Stromal cell of bone marrow (primary cell): ENCODE measurements around the gene NECTIN2.

ENCODE experiments used
- DNase-seq: peaks from one replicate; pipeline ENCODE4 v3.0.0-alpha.2; 2012; ENCODE audit warnings: low read depth

The NECTIN2 gene

DNA sequence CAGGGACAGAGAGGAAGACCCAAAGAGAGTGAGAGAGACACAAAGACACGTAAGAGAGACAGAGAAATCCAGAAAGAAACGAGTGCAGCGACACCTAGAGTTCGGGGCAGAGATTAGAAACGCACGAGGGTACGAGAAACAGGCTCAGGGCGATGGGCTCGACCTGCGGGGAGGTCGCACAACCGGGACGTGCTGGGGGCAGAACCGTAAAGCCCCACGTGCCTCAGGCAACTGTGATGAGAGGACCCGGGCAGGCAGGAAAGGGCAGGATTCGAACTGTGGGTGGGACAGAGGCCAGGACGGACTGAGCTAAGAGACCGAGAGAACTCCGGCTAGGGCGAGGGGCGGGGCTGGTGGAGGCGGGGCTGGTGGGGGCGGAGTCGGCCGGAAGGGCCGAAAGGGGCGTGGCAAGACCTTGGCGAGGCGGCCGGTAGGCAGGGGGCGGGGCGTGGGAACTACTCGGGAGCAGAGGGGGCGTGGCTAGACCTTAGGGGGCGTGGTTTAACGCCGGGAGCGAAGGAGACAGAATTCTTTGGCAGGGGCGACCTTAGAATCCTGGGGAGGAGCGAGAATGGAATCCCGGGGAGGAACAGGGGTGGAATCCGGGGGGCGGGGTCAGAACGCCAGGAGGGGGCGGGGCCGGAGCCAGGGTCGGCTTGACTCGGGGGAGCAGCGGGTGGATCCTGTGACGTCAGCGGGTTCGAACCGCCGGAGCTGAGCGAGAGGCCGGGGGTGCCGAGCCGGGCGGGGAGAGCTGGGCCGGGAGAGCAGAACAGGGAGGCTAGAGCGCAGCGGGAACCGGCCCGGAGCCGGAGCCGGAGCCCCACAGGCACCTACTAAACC is at the start of gene NECTIN2:
TSS of gene NECTIN2 (plus strand) at position 686 of the 843 bp plus-strand sequence. CDS start 229 bp downstream, outside the sequence.
- DNase-seq, result peak; percentile 94

- DNase-seq, result no peak
Measured at GRCh38 chr19:44796701-44797115, 49.4 kb upstream of the NECTIN2 start.

DNA sequence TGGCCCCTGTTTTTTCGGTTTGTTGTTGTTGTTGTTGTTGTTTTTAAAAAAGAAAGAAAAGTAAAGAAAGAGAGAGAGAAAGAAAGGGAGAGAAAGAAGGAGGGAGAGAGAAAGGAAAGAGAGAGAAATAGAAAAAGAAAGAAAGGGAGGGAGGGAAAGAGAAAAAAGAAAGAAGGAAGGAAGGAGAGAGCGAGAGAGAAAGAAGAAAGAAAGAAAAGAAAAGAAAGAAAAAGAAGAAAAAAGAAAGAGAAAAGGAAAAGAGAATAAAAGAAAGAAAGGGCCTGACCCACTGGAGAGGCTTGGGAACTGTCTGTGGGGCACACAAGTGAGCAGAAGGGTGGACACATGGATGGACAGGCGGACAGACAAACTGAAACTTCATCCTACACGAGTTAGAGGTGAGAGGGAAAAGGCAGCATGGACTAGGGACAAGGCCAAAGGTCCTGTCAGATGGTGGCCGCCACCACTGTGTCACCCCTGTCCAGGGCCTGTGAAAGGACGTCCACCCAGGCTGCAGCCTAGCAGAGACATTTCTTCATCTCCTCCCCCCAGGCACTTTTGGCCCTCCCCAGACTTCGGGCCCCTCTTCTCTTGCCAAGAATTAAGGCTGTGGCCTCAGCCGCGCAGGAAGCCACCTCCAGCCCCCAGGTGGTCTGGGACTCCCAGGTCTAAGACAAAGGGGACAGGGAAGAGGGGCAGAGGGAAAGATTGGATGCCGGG is 46.3 kb upstream of the NECTIN2 start:
- DNase-seq, result no peak

GRCh38 chr19:44800461-44800860 is 45.6 kb upstream of the NECTIN2 start:
- peak; percentile 39 for DNase-seq

GRCh38 chr19:44803442-44804428 is 42.4 kb upstream of the NECTIN2 start:
- DNase-seq, result no peak

GRCh38 chr19:44806291-44806690 is 39.8 kb upstream of the NECTIN2 start:
- DNase-seq, result no peak

DNA sequence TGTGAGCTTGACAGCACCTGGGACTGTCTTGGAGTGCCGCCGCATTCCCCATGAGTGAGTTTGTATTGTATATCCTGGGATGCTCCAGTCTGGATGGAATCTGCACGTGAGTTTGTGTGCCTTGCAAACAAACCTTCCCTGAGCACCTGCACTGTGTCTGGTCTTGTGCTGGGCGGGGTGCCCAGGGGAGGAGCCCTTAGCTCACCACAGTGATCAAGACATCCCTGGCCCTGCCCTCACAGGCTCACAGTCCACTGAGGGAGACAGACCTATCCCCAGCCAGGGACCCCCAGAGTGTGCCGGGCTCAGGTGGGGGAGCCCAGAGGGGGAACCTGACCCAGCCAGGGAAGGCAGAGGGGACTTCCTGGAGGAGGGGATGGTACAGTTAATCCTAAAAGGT is 38.9 kb upstream of the NECTIN2 start:
- DNase-seq, result no peak

DNA sequence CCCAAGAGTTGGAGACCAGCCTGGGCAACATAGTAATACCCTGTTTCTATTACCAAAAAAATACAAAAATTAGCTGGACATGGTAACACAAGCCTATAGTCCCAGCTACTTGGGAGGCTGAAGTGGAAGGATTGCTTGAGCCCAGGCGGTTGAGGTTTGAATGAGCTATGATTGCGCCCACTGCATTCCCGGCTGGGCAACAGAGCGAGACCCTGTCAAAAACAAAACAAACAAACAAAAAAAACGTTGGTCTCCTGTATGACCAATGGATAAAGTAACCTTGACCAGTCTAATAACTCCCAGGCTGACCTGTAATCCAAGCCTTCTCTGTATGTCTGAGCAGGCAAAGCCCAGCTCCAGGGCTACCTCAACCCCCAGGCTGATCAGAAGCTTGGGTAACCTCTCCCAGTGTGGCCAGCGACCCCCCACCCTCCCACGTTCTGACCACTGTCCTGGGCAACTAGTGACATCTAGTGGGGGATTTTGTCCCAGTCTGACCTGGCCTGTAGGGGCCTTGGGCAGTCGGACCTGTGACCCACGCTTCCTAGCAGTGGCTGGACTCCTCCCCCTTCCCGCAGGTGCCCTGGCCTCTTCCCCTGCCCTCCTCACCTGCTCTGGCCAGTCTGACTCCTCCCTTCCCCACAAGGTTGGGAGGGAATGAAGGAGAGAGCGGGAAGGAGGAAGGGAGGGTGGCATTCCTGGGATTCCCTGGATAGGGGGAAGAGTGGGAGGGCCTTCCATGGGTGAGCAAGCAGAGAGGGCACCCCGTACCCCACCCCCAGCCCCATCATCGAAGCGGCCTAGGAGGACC is 38.2 kb upstream of the NECTIN2 start:
- DNase-seq, result no peak

DNA sequence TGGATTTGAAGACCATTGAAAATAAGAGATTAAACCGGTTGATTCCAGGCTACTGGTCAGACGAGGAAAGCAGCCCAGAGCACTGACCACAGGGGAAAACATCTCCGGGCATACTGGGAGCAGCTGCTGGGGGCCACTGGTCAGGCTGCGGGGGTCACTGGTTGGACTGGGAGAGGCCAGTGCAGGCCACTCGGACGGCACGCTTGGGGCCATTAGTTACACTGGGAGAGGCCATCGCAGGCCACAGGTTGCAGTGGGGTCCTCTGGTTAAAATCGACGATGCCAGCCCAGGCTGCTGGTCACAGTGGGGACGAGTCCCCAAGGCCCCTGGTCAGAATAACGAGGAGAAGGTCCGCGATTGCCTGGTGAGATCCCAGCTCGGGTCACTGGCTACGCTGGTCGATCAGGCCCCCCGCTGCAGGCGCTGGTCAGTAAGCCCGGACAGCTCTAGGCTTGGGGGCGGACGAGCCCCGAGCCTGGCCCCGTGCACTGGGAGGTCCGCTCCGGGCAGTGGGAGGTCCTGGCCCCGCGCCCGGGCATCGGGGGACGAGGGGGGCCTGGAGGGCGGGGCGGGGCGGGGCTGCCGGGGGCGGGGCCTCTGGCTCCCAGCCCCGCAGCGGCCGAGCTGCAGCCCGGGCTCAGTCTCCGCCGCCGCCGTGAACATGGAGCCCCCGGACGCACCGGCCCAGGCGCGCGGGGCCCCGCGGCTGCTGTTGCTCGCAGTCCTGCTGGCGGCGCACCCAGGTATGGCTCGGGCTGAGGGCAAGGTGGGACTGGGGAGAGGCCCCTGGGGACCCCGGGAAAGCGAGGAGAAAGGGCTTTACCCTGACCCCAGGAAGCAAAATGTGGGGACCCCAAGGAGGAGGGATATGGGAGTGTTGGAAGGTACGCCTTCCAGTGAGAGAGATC is 37.4 kb upstream of the NECTIN2 start, which contains the start of gene BCAM:
TSS of gene BCAM (plus strand) at position 641 of the 909 bp plus-strand sequence. CDS start at position 663, 22 bp downstream.
- peak; percentile 27 for DNase-seq

DNA sequence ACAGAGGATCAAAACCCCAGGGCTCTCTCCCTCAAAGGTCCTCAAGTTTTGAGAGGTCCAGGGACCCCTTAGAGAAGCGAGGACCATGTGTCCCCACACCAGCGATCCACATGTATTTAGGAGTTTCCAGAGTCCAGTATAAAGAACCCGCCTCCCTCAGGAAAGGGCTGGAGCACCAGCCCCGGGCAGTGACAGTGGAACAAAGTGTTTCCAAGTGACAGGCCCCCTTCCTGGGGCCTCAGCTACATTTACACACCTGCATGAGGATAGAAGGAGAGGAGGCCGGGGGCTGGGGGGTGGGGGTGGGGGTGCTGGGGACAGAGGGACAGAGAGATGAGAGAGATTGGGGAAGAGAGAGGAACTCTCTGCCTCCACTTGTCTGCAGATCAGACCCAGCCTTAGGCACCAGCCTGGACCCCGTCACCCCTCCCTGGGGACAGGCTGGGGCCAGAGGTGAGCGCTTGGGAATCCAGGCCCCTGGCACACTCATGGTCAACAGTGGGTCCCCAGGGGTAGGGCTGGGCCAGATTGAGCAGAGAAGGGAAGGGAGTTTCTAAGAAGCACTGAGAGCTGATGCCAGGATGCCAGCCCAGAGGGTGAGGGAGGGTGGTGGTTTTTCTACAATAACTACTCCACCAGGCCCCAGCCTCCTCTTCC is 36.4 kb upstream of the NECTIN2 start:
- no peak for DNase-seq

GRCh38 chr19:44810234-44811121 is 35.6 kb upstream of the NECTIN2 start:
- no peak for DNase-seq

DNA sequence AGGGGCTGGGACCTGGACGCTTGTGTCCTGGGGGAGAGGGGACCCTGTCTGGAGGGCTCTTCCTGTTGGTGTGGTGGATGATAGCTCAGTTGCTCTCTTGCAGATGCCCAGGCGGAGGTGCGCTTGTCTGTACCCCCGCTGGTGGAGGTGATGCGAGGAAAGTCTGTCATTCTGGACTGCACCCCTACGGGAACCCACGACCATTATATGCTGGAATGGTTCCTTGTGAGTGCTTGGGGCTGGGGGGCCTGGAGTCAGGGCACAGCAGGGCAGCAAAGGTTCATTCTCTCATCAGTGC is 35.0 kb upstream of the NECTIN2 start:
- DNase-seq, result no peak

GRCh38 chr19:44812142-44812718 is 33.9 kb upstream of the NECTIN2 start:
- no peak for DNase-seq

DNA sequence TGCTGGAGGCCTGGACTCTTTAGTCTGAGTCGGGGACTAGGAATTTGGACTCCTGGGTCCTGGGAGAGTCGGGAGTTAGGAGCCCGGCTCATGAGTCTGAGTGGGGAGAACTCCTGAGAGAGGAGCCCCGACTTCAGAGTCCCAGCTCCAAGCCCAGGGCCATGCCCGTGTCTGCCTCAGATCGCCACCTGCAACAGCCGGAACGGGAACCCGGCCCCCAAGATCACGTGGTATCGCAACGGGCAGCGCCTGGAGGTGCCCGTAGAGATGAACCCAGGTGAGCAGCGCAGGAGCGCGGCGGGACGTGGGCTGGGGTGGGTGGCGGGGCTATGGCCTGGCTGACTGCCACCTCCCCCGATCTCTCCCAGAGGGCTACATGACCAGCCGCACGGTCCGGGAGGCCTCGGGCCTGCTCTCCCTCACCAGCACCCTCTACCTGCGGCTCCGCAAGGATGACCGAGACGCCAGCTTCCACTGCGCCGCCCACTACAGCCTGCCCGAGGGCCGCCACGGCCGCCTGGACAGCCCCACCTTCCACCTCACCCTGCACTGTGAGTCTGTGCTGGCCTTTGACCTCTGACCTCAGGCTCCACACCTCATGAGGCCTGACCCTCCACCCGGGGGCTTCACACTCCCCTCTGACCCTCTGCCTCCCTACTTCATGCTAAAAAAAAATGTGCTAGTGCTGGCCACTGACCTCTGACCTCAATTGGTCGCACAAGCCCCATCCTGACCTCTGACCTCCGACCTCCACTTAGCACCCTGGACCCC is 32.8 kb upstream of the NECTIN2 start:
- no peak for DNase-seq

GRCh38 chr19:44813841-44814470 is 32.1 kb upstream of the NECTIN2 start:
- no peak for DNase-seq

DNA sequence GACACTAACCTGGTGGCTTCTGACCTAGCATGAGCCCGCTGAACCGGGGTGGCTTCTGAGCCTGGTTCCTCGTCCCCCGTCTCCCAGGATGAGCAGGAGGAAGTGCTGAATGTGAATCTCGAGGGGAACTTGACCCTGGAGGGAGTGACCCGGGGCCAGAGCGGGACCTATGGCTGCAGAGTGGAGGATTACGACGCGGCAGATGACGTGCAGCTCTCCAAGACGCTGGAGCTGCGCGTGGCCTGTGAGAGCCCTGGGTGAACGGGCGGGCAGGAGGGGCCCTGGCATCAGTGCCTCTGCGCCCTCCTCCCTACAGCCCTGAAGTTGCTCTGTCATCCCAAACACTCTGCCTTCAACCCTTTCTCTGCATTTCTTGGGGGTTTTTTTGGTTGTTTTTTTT is 31.6 kb upstream of the NECTIN2 start:
- no peak for DNase-seq

GRCh38 chr19:44816301-44816700 is 29.8 kb upstream of the NECTIN2 start:
- no peak for DNase-seq
